ENCODE data around the gene EFR3B. TPM values are rescaled to one million over a fixed set of nuclear protein-coding genes. Genes with fewer than 3 reads are reported as not detected.

EFR3B gene
- total RNA-seq, 5 donors from 2014 or later (not counting 1 experiment from before 2014, with no cell fraction given): 0.09 to 0.10 (median 0.09) TPM; not detected in 2

DNA sequence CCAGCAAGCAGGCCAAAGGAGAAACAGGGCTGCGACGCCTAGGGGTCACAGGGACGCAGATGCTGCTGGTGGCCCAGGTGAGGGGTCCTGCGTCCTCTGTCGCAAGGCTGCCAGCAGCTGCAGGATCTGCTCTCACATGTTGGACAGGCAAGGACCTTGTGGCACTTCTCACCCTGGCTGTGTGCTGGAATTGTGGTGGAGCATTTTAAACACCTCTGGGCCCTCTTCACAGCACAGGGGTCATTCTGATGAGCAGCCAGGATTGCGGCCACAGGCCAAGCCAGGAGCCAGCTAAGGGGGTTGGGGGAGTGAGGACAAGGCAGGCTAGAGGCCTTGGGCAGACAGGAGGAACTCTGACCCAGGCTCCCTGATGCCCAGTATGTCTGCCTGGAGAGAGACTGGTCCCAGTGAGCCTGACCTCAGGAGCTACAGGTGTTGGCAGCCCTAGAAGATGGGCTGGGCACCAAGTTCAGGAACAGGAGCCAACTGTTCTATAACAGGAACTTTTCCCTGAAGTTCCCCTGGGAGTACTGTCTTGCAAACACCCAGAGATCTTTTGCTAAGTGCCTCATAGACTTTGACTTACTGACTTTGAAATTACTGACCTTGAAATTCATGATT is 40.2 kb downstream of the EFR3B start:
- Histone ChIP-seq H3K27me3 (replicated peaks in 1 of 2; ENCODE audit: control insufficient read depth in 2 of 2, extremely low read depth in 1 of 2, insufficient read depth in 2 of 2, low read length in 1 of 2) (peaks cover 0 to 16% of the 10 kb centered on the region in 2 experiments), H3K4me3 (ENCODE audit: control insufficient read depth in 1 of 2, extremely low read depth in 1 of 2, low read length in 1 of 2) (no peak overlapping the region), H3K4me1 (ENCODE audit: control insufficient read depth in 1 of 2, extremely low read depth in 1 of 2, insufficient read depth in 2 of 2, low read length in 2 of 2) (no peaks in the 10 kb centered on the region), H3K27ac (ENCODE audit: low read length) (no peak overlapping the region), H3K36me3 (ENCODE audit: control insufficient read depth in 2 of 2, extremely low read depth in 1 of 2, insufficient read depth in 1 of 2, low read length in 1 of 2) (no peaks in the 10 kb centered on the region), H3K9me3 (no peaks in the 10 kb centered on the region)
- no peak overlapping the region for H3K27ac Mint-ChIP-seq
- ATAC-seq (replicated peaks in 1 of 4): no peak
- ChIA-PET POLR2A (no interaction called here), CTCF (no interaction called here)
- peaks cover 13 to 24% of the 10 kb centered on the region in 2 donors for H3K27me3 Mint-ChIP-seq
- H3K9me3 Mint-ChIP-seq: no peaks in the 10 kb centered on the region
- whole genome bisulfite sequencing (ENCODE audit: insufficient coverage): 73% methylated on average over 6 of the region's 6 CpGs
- H3K36me3 Mint-ChIP-seq: no peaks in the 10 kb centered on the region
- H3K4me1 Mint-ChIP-seq: no peaks in the 10 kb centered on the region
- H3K4me3 Mint-ChIP-seq: no peak overlapping the region
- no peak for DNase-seq

DNA sequence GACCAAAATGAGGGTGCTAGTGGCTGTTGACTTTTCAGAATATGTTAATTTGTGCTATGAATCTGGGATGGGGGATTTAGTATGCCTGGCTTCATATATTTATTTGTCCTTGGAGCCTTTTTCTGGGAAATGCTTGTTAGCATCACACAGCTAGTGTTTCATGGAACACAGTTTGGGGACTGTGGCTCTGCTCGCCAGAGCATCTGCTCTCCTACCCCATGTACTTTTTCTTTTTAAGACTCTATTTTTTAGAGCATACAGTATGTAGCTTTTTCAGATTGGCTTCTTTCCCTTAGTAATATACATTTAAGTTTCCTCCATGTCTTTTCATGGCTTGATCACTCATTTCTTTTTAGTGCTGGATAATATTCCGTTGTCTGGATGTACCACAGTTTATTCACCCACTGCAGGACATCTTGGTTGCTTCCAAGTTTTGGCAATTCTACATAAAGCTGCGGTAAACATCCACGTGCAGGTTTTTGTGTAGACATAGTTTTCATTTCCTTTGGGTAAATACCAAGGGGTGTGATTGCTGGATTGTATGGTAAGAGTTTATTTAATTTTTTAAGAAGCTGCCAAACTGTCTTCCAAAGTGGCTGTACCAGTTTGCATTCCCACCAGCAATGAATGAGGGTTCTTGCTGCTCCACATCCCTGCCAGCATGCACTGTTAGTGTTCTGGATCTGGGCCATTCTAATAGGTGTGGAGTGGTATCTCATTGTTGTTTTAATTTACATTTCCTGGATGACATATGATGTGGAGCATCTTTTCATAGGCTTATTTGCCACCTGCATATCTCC is 44.1 kb downstream of the EFR3B start:
- ChIA-PET POLR2A (interaction anchor here in 1 of 2 donors (0.6 kb wide), 1 partner anchor 147 kb away, joined by 3 read pairs; no protein-coding TSS in a partner anchor), CTCF (interaction anchor here in 1 of 2 donors (0.7 kb wide), 1 partner anchor 177 kb away, joined by 3 read pairs; no protein-coding TSS in a partner anchor)
- Histone ChIP-seq H3K27ac (ENCODE audit: low read length) (no peak overlapping the region), H3K36me3 (ENCODE audit: control insufficient read depth in 2 of 2, extremely low read depth in 1 of 2, insufficient read depth in 1 of 2, low read length in 1 of 2) (no peaks in the 10 kb centered on the region), H3K4me1 (ENCODE audit: control insufficient read depth in 1 of 2, extremely low read depth in 1 of 2, insufficient read depth in 2 of 2, low read length in 2 of 2) (no peaks in the 10 kb centered on the region), H3K27me3 (replicated peaks in 1 of 2; ENCODE audit: control insufficient read depth in 2 of 2, extremely low read depth in 1 of 2, insufficient read depth in 2 of 2, low read length in 1 of 2) (peaks cover 0 to 12% of the 10 kb centered on the region in 2 experiments), H3K4me3 (ENCODE audit: control insufficient read depth in 1 of 2, extremely low read depth in 1 of 2, low read length in 1 of 2) (no peak overlapping the region), H3K9me3 (no peaks in the 10 kb centered on the region)
- ATAC-seq (replicated peaks in 1 of 4): no peak
- H3K27ac Mint-ChIP-seq: no peak overlapping the region
- no peak for DNase-seq
- WGBS (ENCODE audit: insufficient coverage): 93% methylated on average over 2 of the region's 4 CpGs
- H3K4me3 Mint-ChIP-seq: no peak overlapping the region
- H3K27me3 Mint-ChIP-seq: peaks cover 0 to 13% of the 10 kb centered on the region in 2 donors
- H3K4me1 Mint-ChIP-seq: no peaks in the 10 kb centered on the region
- no peaks in the 10 kb centered on the region for H3K36me3 Mint-ChIP-seq
- H3K9me3 Mint-ChIP-seq: no peaks in the 10 kb centered on the region

DNA sequence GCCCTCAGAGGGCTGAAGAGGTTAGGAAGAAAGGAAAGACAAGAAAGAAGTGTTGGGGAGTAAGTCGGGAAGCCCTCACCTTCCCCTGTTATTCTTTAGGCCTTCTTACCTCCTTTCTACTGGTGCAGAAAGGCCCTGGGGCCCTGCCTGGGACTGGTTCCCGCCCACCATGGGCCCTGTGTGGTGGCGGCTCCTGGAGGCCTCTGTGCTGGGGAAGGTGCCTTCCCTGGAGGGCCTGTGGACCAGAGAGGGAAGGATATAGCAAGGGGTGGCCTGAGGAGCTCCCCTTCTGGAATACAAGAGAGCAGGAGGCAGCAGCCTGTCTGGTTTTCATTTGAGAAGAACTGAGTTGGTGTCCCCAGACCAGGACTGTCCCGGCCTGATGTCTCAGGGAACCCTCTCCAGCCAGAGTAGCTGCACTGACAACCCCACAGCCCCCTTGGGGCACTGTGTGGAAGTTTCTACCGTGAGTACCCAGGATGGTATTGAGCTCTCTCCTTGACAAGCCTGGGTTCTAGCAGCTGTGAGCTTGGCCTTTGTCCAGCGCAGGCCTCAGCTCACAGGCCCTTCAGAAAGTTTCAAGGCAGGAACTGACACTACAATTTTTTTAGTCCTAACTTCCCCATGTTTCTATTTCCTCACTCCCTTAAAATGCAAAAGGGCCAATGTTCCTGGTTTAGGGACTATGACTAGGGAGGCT is 47.1 kb downstream of the EFR3B start:
- H3K4me3 Mint-ChIP-seq: no peak overlapping the region
- no peaks in the 10 kb centered on the region for H3K36me3 Mint-ChIP-seq
- no peaks in the 10 kb centered on the region for H3K4me1 Mint-ChIP-seq
- ChIA-PET CTCF (no interaction called here), POLR2A (no interaction called here)
- no peaks in the 10 kb centered on the region for H3K36me3 ChIP-seq (ENCODE audit: control insufficient read depth in 2 of 2, extremely low read depth in 1 of 2, insufficient read depth in 1 of 2, low read length in 1 of 2)
- WGBS (ENCODE audit: insufficient coverage): 86% methylated on average over 1 of the region's 6 CpGs
- H3K27me3 Mint-ChIP-seq: peaks cover 0 to 5% of the 10 kb centered on the region in 2 donors
- peaks cover 0 to 10% of the 10 kb centered on the region in 2 experiments for H3K27me3 ChIP-seq (replicated peaks in 1 of 2; ENCODE audit: control insufficient read depth in 2 of 2, extremely low read depth in 1 of 2, insufficient read depth in 2 of 2, low read length in 1 of 2)
- DNase-seq (no peak), ATAC-seq (replicated peaks in 1 of 4) (no peak)
- H3K4me3 ChIP-seq (ENCODE audit: control insufficient read depth in 1 of 2, extremely low read depth in 1 of 2, low read length in 1 of 2): no peak overlapping the region
- H3K27ac Mint-ChIP-seq: no peak overlapping the region
- no peak overlapping the region for H3K27ac ChIP-seq (ENCODE audit: low read length)
- no peaks in the 10 kb centered on the region for H3K9me3 Mint-ChIP-seq
- H3K9me3 ChIP-seq: no peaks in the 10 kb centered on the region
- no peaks in the 10 kb centered on the region for H3K4me1 ChIP-seq (ENCODE audit: control insufficient read depth in 1 of 2, extremely low read depth in 1 of 2, insufficient read depth in 2 of 2, low read length in 2 of 2)

DNA sequence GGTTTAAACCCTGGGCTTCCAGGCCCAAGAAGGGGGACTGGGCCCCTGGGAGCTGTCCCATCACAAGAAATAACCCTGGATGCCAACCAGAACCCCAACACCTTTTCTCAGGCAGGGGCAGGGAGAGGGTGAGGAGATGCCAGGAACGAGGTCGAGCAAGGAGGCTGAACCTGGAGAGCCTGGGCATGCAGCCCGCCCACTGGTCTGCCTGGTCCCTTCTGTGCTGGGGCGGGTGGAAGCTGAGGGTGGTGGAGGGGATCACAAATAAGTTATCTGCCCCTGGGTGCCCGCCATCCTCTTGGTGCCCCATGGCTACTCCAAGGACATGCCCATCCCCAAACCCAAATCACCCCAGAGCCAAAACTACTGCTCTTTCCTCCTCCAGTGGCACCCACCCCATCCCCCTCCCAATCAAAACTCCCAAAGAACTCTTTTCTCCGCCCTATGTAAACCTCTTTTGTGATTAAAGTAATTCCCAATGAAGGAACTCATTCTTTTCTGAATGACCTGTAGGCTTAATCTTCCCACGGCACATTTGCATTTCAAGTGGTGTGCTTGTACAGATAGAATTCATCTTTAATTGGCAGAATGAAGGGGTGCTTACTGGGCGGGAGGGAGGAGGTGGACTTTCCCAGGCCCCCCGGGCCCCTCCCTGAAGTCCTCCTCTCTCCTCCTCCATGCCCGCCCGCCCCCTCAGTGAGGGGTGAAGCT is 47.9 kb downstream of the EFR3B start:
- no peaks in the 10 kb centered on the region for H3K36me3 ChIP-seq (ENCODE audit: control insufficient read depth in 2 of 2, extremely low read depth in 1 of 2, insufficient read depth in 1 of 2, low read length in 1 of 2)
- H3K4me1 Mint-ChIP-seq: no peaks in the 10 kb centered on the region
- H3K36me3 Mint-ChIP-seq: no peaks in the 10 kb centered on the region
- H3K9me3 ChIP-seq: no peaks in the 10 kb centered on the region
- H3K27me3 ChIP-seq (replicated peaks in 1 of 2; ENCODE audit: control insufficient read depth in 2 of 2, extremely low read depth in 1 of 2, insufficient read depth in 2 of 2, low read length in 1 of 2): peaks cover 0 to 10% of the 10 kb centered on the region in 2 experiments
- no peaks in the 10 kb centered on the region for H3K4me1 ChIP-seq (ENCODE audit: control insufficient read depth in 1 of 2, extremely low read depth in 1 of 2, insufficient read depth in 2 of 2, low read length in 2 of 2)
- POLR2A ChIA-PET: no interaction called here
- no peak overlapping the region for H3K4me3 Mint-ChIP-seq
- H3K27ac ChIP-seq (ENCODE audit: low read length): no peak overlapping the region
- H3K27ac Mint-ChIP-seq: no peak overlapping the region
- CTCF ChIA-PET: no interaction called here
- 61% methylated on average over 4 of the region's 11 CpGs for WGBS (ENCODE audit: insufficient coverage)
- H3K4me3 ChIP-seq (ENCODE audit: control insufficient read depth in 1 of 2, extremely low read depth in 1 of 2, low read length in 1 of 2): no peak overlapping the region
- DNase-seq: no peak
- peaks cover 0 to 5% of the 10 kb centered on the region in 2 donors for H3K27me3 Mint-ChIP-seq
- no peaks in the 10 kb centered on the region for H3K9me3 Mint-ChIP-seq
- no peak for ATAC-seq (replicated peaks in 1 of 4)

DNA sequence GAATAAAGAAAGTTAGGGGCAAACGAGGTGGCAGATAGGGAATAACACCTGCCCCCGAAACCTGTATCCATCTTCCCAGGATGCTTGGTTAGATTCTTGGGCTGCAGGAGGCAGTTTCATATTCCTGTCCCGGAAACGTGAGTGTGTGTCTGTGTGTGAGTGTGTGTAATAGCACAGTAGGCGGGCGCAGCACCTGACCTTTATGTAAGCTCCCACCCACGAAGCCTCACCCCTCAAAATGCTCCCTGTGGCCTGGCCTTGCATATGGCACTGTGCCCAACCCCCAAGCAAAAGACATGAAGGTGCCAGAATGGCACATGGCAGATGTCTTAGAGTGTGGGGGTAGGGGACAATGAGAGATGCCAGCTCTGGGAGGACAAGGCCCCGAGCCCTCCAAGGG is 48.9 kb downstream of the EFR3B start:
- CTCF ChIA-PET: no interaction called here

DNA sequence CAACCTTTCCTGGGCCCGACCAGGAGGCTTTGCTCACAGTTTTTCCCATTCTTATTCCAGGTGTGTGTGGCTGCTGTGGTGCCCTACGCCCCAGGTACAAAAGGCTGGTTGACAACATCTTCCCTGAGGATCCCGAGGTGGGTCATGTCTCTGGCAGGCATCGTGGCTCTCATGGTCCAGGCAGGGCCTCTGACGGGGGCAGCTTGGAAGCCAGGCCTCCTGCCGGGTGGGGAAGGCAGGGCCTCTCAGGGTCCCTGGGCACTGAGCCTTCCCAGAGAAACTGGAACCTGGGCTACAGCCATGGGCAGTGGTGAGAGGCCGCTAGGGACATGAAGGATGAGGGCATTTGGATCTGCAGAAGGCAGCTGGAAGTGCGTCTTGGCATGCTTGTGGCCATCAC is 49.4 kb downstream of the EFR3B start:
- WGBS (ENCODE audit: insufficient coverage): 89% methylated on average over 8 of the region's 8 CpGs
- H3K27me3 ChIP-seq (replicated peaks in 1 of 2; ENCODE audit: control insufficient read depth in 2 of 2, extremely low read depth in 1 of 2, insufficient read depth in 2 of 2, low read length in 1 of 2): peaks cover 0 to 10% of the 10 kb centered on the region in 2 experiments
- Mint-ChIP-seq H3K4me3 (no peak overlapping the region), H3K4me1 (no peaks in the 10 kb centered on the region), H3K27me3 (peaks cover 0 to 5% of the 10 kb centered on the region in 2 donors), H3K9me3 (no peaks in the 10 kb centered on the region), H3K36me3 (no peaks in the 10 kb centered on the region), H3K27ac (no peak overlapping the region)
- H3K4me1 ChIP-seq (ENCODE audit: control insufficient read depth in 1 of 2, extremely low read depth in 1 of 2, insufficient read depth in 2 of 2, low read length in 2 of 2): no peaks in the 10 kb centered on the region
- no peak overlapping the region for H3K4me3 ChIP-seq (ENCODE audit: control insufficient read depth in 1 of 2, extremely low read depth in 1 of 2, low read length in 1 of 2)
- no peak overlapping the region for H3K27ac ChIP-seq (ENCODE audit: low read length)
- DNase-seq: no peak
- H3K9me3 ChIP-seq: no peaks in the 10 kb centered on the region
- ChIA-PET CTCF (interaction anchor here in 1 of 2 donors (0.5 kb wide), 1 partner anchor 18 kb away, joined by 3 read pairs; no protein-coding TSS in a partner anchor), POLR2A (no interaction called here)
- no peak for ATAC-seq (replicated peaks in 1 of 4)
- no peaks in the 10 kb centered on the region for H3K36me3 ChIP-seq (ENCODE audit: control insufficient read depth in 2 of 2, extremely low read depth in 1 of 2, insufficient read depth in 1 of 2, low read length in 1 of 2)

More for the DNA sequence above, 48.9 kb downstream of the EFR3B start:
- H3K4me3 ChIP-seq (ENCODE audit: control insufficient read depth in 1 of 2, extremely low read depth in 1 of 2, low read length in 1 of 2): no peak overlapping the region
- DNase-seq: no peak
- no peaks in the 10 kb centered on the region for H3K36me3 ChIP-seq (ENCODE audit: control insufficient read depth in 2 of 2, extremely low read depth in 1 of 2, insufficient read depth in 1 of 2, low read length in 1 of 2)
- H3K27ac ChIP-seq (ENCODE audit: low read length): no peak overlapping the region
- Mint-ChIP-seq H3K36me3 (no peaks in the 10 kb centered on the region), H3K27me3 (peaks cover 0 to 5% of the 10 kb centered on the region in 2 donors), H3K4me1 (no peaks in the 10 kb centered on the region), H3K9me3 (no peaks in the 10 kb centered on the region), H3K27ac (no peak overlapping the region), H3K4me3 (no peak overlapping the region)
- H3K9me3 ChIP-seq: no peaks in the 10 kb centered on the region
- POLR2A ChIA-PET: no interaction called here
- peaks cover 0 to 10% of the 10 kb centered on the region in 2 experiments for H3K27me3 ChIP-seq (replicated peaks in 1 of 2; ENCODE audit: control insufficient read depth in 2 of 2, extremely low read depth in 1 of 2, insufficient read depth in 2 of 2, low read length in 1 of 2)
- no peak for ATAC-seq (replicated peaks in 1 of 4)
- 63% methylated on average over 3 of the region's 8 CpGs for WGBS (ENCODE audit: insufficient coverage)
- no peaks in the 10 kb centered on the region for H3K4me1 ChIP-seq (ENCODE audit: control insufficient read depth in 1 of 2, extremely low read depth in 1 of 2, insufficient read depth in 2 of 2, low read length in 2 of 2)
